ENCODE measurements around the gene IL13.
"Not testable (repeated sequence)": the region's sequence is repeated elsewhere in the genome, so short reads cannot be mapped to it uniquely, and the experiment has no call there.

Gene IL13

DNA sequence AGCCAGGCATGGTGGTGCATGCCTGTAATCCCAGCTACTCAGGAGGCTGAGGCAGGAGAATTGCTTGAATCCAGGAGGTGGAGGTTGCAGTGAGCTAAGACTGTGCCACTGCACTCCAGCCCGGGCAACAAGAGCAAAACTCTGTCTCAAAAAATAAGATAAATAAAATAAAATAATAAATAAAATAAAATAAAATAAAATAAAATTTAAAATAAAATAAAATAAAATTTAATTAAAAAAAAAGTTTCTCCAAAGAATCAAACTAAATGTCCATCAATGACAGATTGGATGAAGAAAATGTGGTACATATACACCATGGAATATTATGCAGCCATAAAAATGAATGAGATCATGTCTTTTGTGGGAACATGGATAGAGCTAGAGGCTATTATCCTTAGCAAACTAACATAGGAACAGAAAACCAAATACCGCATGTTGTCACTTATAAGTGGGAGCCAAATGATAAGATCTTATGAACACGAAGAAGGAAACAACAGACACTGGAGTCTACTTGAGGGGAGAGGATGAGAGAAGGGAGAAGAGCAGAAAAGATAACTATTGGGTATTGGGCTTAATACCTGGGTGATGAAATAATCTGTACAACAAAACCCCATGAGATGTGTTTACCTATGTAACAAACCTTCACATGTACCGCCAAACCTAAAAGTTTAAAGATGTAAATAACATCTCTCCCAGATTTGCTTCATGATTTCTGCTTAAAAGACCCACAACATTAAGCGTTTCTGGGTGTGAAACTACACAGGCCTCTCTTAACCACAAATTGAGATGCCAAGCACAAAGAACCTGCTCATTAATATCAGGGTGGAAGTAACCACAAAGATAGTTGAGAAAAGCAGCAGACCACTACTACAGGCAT, 34.0 kb downstream of the IL13 start:
- DNase-seq: not testable (repeated sequence)

DNA sequence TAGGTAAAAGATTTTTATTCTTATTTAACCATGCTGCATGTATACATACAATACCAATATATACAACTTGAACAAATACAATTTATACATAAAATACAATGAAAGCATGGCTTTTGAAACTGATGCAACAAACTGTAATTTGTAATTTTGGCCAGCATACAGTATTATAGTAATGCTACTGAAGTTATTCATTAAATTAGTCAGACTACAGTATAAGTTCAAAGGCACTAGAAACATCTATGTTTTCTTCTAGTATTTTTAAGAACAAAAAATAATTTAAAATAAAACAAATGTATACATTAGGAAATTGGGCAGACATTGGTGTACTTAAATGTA, 34.6 kb downstream of the IL13 start:
- no peak for DNase-seq

DNA sequence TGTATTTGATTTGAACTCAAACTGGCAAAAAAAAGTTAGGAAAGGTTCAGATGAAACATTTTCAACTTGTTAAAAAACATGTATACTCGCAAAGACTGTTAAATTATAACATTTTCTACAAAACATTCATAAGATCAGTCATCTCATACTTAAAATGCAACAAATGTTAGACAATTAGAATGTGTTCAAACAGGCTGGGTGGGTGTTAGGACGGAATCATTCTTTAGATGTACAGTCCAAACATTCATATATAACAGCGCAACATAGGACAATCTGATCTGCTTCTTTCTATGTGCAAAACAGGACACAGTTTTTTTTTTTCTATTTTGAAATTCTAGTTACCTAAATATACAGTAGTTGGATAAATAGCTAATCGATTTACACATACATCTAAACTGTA, 38.0 kb downstream of the IL13 start:
- DNase-seq: no peak

DNA sequence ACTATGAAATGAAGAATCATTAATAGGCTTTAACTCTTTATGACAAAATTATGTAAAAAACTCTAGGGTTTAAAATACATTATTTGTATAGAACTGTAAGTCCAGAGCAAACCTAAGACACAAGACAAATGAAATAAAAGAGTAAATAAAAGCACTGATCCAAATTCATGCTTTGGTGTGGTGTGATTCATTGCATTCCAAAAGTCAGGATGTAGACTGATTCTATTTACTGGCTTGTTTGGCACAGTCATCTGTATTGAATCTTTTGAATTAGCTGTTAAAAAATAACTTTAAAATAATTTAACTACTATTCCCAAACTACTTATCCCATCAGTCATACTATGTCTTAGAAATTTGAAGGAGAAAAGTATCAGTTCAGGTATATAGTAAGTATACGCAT, 46.9 kb downstream of the IL13 start:
- DNase-seq: no peak

- no peak for DNase-seq
Observed at GRCh38 chr5:132708645-132709044, 50.7 kb downstream of the IL13 start.
